Measurements from ENCODE around the gene GAB1.

GAB1 gene

DNA sequence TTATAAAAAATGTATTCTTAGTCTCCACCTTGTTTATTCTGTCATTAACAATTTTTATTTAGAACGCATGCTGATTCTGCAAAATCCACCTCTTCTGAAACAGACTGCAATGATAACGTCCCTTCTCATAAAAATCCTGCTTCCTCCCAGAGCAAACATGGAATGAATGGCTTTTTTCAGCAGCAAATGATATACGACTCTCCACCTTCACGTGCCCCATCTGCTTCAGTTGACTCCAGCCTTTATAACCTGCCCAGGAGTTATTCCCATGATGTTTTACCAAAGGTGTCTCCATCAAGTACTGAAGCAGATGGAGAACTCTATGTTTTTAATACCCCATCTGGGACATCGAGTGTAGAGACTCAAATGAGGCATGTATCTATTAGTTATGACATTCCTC, 101.3 kb downstream of the GAB1 start:
- in situ Hi-C loops (cut with HindIII; ENCODE audit: low pct_ligation_motif_present, low pct_unique_long_range_greater_than_20kb, low sequenced_read_pairs): no loop called here
- no peak for DNase-seq

DNA sequence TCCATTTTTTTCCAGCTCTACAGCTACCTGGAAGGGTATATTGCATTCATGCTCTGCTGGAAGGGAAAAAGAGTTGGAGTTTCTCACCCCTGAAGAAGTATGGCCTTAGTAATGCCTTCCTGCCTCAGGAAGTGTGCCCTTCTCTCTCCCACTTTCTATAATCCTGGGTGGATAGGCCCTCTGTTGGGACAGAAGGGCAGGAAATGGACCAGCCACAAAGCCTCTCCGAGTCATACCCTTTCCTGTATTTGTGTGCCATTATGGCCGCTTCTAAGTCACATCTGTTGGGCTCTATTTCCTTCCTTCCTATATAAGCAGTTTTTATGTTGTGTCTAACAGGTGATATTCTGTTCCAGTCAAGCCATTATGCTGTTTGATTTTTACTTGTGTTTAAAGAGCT, 102.0 kb downstream of the GAB1 start:
- no peak for DNase-seq
- in situ Hi-C loops (cut with HindIII; ENCODE audit: low pct_ligation_motif_present, low pct_unique_long_range_greater_than_20kb, low sequenced_read_pairs): no loop called here

DNA sequence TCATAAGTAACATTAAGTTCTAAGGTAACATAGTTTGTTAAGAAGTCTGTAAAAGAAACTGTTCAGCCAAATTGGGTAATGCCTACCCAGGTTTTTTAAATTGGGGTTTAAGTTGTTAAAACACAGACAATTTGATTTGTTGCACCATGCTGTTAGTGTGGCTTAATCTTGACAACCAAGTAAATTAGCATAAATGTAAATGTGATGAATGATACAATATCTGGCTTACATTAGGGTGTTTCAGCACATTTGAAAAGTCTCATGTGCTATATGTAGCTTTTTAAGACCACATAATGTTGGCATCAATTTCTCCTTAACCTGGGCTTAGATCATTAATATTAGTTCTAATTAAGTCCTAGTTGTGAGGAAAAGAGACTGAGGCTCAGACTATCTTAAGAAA, 104.4 kb downstream of the GAB1 start:
- no peak for DNase-seq
- in situ Hi-C loops (cut with HindIII; ENCODE audit: low pct_ligation_motif_present, low pct_unique_long_range_greater_than_20kb, low sequenced_read_pairs): no loop called here

DNA sequence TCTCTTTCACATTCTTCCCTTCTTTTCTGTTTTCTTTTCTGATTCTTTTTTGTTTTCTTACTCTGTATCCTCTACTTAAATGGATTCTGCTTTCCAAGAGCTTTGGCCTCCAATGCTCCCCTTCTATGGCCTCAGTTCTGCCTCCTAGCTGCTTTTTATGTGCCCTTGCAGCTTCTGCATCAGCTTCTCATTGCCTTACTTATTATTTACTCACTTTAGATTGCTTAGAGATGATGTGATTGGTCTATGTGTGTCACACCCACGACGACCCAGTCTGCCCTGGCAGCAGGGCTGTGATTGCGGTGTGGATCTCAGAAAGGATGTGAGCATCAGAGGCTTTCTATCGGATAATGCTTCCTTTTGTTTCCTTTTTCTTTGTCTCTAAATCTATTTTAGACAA, 105.0 kb downstream of the GAB1 start:
- DNase-seq: no peak
- in situ Hi-C loops (cut with HindIII; ENCODE audit: low pct_ligation_motif_present, low pct_unique_long_range_greater_than_20kb, low sequenced_read_pairs): no loop called here

DNA sequence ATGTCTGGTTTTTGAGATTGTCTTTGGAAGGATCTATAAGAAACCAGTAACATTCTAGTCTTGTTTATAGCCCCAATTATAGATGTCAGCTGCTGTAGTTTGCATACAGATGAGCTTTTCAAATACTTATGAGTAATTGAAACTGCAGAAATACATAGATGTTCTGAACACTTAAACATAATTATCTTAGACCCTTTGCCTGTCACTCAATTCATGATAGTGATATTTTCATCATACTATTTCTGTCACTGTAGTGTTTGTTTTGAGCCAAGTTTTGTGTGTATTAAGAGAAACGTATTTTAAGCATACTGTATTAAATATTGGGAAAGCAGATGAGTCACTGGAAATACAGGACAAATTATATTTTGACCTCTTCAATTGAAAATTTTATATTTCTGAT, 107.1 kb downstream of the GAB1 start:
- no peak for DNase-seq
- in situ Hi-C loops (cut with HindIII; ENCODE audit: low pct_ligation_motif_present, low pct_unique_long_range_greater_than_20kb, low sequenced_read_pairs): no loop called here

DNA sequence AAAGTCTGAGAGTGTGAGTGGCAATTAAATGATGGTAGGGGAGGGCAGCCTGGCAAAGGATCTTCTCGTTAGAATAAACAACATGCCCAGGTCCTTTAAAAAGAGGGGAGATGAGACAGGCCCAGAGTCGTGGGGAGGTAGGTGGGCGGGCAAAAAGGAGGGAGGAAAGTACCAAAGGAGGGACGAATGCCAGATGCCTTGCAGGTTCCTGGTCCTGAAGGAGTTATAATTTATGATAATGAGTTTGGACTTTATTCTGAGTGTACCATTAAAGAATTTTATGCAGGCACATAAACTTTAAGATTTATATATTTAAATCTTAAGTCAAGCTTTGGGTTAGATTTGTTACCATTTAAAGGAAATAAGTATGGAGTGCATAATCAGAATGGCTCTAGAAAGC, 114.5 kb downstream of the GAB1 start:
- in situ Hi-C loops (cut with HindIII; ENCODE audit: low pct_ligation_motif_present, low pct_unique_long_range_greater_than_20kb, low sequenced_read_pairs): no loop called here
- DNase-seq: no peak

DNA sequence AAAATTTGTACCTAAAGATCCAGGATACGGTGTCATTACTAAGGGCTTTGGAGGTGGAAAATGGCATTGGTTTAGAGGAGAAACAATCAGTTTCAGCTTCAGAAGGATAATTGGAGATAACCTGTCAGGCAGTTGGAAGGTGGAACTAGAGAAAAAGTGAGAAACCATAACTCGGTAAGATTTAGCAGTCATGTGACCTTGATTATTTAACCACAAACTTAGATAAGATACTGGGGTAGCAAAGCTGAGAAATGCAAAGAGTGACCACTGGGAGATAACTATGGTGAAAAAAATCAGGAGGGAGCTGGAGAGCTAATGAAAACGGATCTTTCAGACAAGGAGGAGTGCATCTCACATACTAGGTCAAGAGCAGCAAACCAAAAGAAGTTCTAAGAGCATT, 118.5 kb downstream of the GAB1 start:
- in situ Hi-C loops (cut with HindIII; ENCODE audit: low pct_ligation_motif_present, low pct_unique_long_range_greater_than_20kb, low sequenced_read_pairs): no loop called here
- no peak for DNase-seq

DNA sequence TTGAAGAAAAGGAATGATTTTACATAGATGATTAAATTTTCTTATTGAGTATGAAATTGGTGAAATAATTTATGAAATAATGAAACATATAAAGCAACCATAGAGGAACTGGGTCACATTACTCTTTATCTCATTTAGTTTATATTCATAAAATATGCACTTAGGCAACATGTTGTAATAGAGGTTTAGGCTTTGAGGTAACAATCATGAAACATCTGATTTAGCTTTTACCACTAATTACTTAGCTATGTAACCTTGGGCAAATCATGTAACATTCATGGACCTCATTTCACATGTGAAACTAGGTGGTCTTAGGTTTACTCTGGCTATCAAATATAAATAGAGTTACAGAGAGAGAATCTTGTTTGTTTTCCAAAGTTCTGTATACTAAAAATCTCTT, 122.3 kb downstream of the GAB1 start:
- in situ Hi-C loops (cut with HindIII; ENCODE audit: low pct_ligation_motif_present, low pct_unique_long_range_greater_than_20kb, low sequenced_read_pairs): no loop called here
- DNase-seq: no peak

DNA sequence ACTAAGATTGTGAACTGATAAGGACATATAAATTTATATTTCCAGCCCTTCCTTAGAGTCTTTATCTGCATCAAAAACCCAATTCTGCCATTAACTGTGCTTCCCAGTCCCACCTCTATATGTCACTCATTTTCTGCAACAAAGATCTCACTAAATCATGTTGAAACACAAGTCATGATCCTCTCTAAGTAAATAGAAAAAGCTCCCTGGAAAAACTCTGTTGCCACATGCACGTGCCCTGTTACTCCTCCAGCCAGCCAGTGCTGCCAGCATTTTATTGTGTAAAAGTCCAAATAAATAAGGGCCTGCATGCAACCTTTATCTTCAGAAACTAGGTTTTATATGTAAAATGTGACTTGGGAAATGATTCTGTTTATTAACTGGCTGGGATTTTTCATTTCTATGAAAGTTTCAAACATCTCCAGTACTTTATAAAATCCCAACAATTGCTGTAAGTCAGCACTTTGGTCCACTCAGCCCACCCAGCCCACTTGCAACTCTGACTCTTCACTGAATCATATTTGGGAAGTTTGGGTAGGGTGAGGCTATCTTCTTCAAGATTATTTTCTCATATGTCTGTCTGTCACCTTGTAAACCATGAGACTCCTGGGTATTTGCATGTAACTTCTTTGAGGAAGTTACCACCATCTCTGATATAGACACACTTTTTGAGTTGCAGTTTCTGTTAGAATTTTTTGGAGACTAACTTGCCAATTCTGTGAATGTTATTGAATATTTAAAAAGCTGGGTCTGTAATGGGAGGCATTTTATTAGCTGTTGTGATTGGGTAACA, 136.9 kb downstream of the GAB1 start:
- DNase-seq: no peak
- in situ Hi-C loops (cut with HindIII; ENCODE audit: low pct_ligation_motif_present, low pct_unique_long_range_greater_than_20kb, low sequenced_read_pairs): no loop called here

DNA sequence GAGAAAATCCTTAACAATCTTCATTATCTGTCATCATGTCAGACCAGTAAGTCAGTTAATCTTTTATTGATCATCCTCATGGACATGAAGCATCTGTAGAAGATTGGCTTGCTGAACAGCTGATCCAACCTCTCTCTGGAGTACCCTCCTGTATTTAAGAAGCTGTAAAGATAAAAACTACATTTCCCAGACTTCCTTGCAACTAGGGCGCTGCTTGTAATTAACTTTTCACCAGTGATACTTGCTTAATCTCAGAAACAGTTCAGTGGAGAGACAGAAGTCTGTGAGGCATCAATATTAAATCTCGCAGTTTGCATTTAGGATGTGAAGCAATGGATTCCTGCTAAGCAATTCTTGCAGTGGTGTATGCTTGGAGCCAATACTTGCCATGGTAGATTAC, 140.8 kb downstream of the GAB1 start:
- DNase-seq: no peak
- in situ Hi-C loops (cut with HindIII; ENCODE audit: low pct_ligation_motif_present, low pct_unique_long_range_greater_than_20kb, low sequenced_read_pairs): no loop called here

DNA sequence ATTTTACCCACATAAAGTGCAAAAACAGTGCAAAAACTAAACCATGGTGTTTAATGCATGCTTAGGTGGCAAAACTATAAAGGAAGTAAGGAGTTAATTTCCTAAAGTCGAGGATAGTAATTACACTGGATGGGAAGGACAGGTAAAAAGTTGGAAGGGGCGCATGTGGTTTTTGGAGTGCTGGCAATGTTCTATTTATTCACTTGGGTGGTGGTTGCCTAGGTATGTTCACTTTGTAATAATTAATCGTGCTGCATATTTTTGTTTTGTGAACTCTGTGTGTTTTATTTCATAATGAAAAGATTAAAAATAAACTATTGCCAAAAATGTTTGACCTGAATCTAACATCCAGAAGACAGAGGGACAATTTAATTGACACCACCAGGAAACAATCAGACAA, 144.7 kb downstream of the GAB1 start:
- in situ Hi-C loops (cut with HindIII; ENCODE audit: low pct_ligation_motif_present, low pct_unique_long_range_greater_than_20kb, low sequenced_read_pairs): no loop called here

DNA sequence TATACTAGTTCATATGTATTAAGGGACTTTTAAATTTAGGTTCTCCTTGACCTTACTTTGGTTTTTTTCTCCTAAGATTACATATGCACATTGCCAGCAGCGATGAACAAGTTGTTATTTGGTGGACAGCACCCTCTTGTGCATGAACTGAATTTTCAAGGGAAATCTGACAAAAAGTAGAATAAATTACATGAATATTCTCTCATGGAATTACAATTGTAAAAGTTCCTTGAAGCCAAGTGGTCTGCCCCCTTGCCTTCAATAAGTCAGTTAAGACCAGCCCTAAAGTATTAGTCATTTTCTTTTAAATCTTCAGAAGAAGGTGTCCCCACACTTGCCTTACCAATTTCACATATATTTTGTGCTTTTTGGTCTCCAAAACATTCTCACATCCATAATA, 146.2 kb downstream of the GAB1 start:
- DNase-seq: peak; percentile 55
- in situ Hi-C loops (cut with HindIII; ENCODE audit: low pct_ligation_motif_present, low pct_unique_long_range_greater_than_20kb, low sequenced_read_pairs): no loop called here

More for the DNA sequence above, 144.7 kb downstream of the GAB1 start:
- no peak for DNase-seq

DNA sequence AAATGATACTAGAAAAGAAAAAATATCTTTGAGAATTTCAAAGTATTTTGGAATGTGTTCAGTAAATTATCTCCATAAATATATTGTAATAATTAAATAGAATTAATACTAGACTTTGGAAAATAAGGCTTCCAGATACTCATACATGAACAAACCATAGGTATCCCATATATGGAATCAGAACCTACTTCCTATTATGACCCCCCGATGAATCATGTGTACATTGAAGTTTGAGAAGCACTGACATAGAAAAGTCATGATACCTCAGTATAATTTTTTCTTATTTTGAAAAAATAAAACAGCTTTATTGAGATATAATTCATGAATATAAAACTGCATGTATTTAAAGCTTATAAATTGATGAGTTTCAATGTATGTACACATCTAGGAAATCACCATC, 149.6 kb downstream of the GAB1 start:
- DNase-seq: no peak
- in situ Hi-C loops (cut with HindIII; ENCODE audit: low pct_ligation_motif_present, low pct_unique_long_range_greater_than_20kb, low sequenced_read_pairs): no loop called here

DNA sequence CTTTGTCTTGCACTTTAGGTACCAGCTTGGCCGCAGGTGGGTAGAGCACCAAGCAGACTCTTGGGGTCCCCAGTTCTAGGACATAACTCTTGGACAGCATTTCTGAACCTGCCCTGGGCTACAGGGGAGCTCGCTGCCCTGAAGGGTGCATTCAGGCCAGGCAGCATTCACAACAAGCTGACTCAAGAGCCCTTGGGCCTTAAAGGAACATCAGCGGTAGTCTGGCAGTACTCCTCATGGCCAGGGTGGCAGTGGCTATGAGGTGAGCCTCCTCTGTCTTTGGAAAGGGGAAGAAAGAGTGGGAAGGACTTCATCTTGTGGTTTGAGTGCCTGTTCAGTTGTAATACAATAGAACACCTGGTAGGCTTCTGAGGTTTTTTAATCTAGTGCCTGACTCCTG, 152.0 kb downstream of the GAB1 start:
- no peak for DNase-seq
- in situ Hi-C loops (cut with HindIII; ENCODE audit: low pct_ligation_motif_present, low pct_unique_long_range_greater_than_20kb, low sequenced_read_pairs): no loop called here

DNA sequence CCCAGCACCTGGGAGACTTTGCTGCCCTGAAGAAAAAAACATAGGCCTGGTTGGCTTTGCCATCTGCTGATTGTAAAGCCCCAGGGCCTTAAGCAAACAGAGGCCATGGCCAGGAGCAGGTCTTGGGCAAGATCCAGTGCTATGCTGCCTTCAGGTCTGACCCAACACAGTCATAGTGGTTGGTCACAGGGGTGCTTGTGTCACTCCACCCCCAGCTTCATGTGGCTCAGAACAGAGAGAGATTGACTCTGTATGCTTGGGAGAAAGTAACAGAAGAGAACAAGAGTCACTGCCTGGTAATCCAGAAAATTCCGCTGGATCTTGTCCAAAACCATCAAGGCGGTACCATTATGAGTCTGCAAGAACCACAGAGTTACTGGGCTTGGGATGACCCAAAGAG, 152.4 kb downstream of the GAB1 start:
- in situ Hi-C loops (cut with HindIII; ENCODE audit: low pct_ligation_motif_present, low pct_unique_long_range_greater_than_20kb, low sequenced_read_pairs): no loop called here
- no peak for DNase-seq

DNA sequence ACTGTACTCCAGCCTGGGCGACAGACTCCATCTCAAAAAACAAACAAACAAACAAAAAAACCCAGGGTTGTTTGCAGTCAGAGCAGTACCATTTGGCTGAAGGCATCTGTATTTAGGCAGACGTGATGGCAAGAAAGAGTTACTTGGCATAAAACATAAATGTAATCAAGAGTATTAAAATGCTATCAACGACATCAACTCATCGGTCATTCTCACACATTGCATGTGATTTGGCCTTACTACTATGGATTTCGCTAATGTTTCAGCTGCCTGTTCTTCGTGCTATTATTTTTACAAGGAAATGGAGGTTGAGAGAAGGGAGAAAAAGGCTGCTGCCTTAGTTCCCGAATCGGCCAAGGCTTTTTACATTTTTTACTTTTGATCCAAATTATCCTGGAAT, 161.3 kb downstream of the GAB1 start:
- no peak for DNase-seq
- in situ Hi-C loops (cut with HindIII; ENCODE audit: low pct_ligation_motif_present, low pct_unique_long_range_greater_than_20kb, low sequenced_read_pairs): no loop called here

DNA sequence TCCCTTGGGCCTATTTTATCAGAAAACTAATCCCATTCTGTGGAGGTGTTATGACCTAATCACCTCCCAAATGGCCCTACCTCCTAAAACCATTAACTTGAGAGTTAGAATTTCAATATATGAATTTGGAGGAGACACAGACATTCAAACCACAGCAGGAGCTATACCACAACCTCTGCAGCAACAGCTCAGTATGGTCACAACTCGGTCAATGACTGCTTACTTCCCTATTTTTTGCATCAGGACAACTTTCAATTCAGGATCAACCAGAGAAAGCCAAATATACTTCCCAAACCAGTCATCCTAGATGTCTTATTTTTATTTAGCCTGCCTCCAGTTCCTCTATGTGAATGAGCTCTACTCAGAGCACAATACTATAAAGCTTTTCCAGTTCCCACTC, 165.6 kb downstream of the GAB1 start:
- in situ Hi-C loops (cut with HindIII; ENCODE audit: low pct_ligation_motif_present, low pct_unique_long_range_greater_than_20kb, low sequenced_read_pairs): no loop called here
- DNase-seq: no peak

DNA sequence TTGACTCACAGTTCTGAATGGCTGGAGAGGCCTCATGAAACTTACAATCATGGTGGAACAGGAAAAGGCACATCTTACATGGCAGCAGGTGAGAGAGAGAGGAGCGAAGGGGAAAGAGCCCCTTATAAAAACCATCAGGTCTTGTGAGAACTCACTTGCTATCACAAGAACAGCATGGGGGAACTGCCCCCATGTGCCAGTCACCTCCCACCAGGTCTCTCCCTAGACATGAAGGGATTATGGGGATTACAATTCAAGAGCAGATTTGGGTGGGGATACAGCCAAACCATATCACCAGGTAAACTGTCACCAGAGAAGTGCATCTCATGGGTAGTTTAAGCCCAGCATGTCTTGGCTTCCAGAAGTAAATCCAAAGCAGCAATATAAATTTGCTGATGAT, 169.4 kb downstream of the GAB1 start:
- in situ Hi-C loops (cut with HindIII; ENCODE audit: low pct_ligation_motif_present, low pct_unique_long_range_greater_than_20kb, low sequenced_read_pairs): no loop called here
- DNase-seq: no peak

DNA sequence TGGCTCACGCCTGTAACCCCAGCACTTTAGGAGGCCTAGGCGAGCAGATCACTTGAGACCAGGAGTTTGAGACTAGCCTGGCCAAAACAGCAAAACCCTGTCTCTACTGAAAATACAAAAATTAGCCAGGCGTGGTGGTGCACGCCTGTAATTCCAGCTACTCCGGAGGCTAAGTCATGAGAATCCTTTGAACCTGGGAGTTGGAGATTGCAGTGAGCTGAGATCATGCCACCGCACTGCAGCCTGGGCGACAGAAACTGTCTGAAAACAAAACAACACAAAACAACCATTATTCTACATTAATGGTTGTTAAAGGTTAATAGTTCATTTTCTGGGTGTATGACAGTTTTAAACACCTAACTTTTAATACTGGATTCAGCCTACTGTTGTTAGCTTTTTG, 175.2 kb downstream of the GAB1 start:
- no peak for DNase-seq
- in situ Hi-C loops (cut with HindIII; ENCODE audit: low pct_ligation_motif_present, low pct_unique_long_range_greater_than_20kb, low sequenced_read_pairs): no loop called here

DNA sequence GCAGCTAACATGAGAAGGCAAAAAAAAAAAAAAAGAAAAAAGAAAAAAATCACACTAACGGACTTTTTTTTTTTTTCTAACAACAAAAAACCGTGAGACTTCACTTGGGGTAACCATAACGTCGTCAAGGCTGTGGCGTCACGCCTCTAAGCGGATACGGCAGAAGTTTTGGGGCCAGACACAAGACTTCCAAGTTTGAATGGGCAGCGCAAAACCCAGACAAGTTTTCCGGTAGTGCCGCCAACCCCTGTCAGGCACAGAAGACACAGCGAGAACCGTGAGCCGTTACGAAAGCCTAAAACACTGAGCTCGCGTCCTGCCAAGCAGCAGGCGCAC, 176.3 kb downstream of the GAB1 start:
- DNase-seq: no peak
- in situ Hi-C loops (cut with HindIII; ENCODE audit: low pct_ligation_motif_present, low pct_unique_long_range_greater_than_20kb, low sequenced_read_pairs): no loop called here
